ENCODE measurements around the gene ROBO2. TPM values are rescaled to one million over a fixed set of nuclear protein-coding genes. Genes with fewer than 3 reads are reported as not detected.

Gene ROBO2
- total RNA-seq, 1 donor from 2014 or later: 22.7 TPM

GRCh38 chr3:77648214-77648613, 608.3 kb downstream of the ROBO2 start:
- no peak overlapping the region for H3K4me3 Mint-ChIP-seq
- DNase-seq (ENCODE audit: extremely low spot score, unreplicated experiment): no peak
- no peak overlapping the region for H3K27ac Mint-ChIP-seq

GRCh38 chr3:77648664-77649063, 608.8 kb downstream of the ROBO2 start:
- Mint-ChIP-seq H3K27me3 (no peaks in the 10 kb centered on the region), H3K4me1 (ENCODE audit: unreplicated experiment) (peaks cover 13% of the 10 kb centered on the region), H3K27ac (no peak overlapping the region), H3K9me3 (no peaks in the 10 kb centered on the region), H3K36me3 (no peaks in the 10 kb centered on the region), H3K4me3 (no peak overlapping the region)
- DNase-seq (ENCODE audit: extremely low spot score, unreplicated experiment): no peak
- TF ChIP-seq CTCF (conservative IDR thresholded peaks at IDR 0.05): no peak

More at GRCh38 chr3:77648214-77648613, 608.3 kb downstream of the ROBO2 start:
- no peaks in the 10 kb centered on the region for H3K9me3 Mint-ChIP-seq
- no peaks in the 10 kb centered on the region for H3K27me3 Mint-ChIP-seq
- H3K4me1 Mint-ChIP-seq (ENCODE audit: unreplicated experiment): peaks cover 13% of the 10 kb centered on the region
- no peak for TF ChIP-seq CTCF (conservative IDR thresholded peaks at IDR 0.05)
- no peaks in the 10 kb centered on the region for H3K36me3 Mint-ChIP-seq

- no peak for DNase-seq (ENCODE audit: extremely low spot score, unreplicated experiment)
- H3K27ac Mint-ChIP-seq: no peak overlapping the region
- no peaks in the 10 kb centered on the region for H3K36me3 Mint-ChIP-seq
- no peaks in the 10 kb centered on the region for H3K27me3 Mint-ChIP-seq
- no peaks in the 10 kb centered on the region for H3K9me3 Mint-ChIP-seq
- TF ChIP-seq CTCF (conservative IDR thresholded peaks at IDR 0.05): no peak
- H3K4me1 Mint-ChIP-seq (ENCODE audit: unreplicated experiment): peaks cover 13% of the 10 kb centered on the region
- H3K4me3 Mint-ChIP-seq: no peak overlapping the region
These were observed 612.7 kb downstream of the ROBO2 start for GRCh38 chr3:77652624-77653023.

- Mint-ChIP-seq H3K27ac (no peak overlapping the region), H3K36me3 (no peaks in the 10 kb centered on the region)
- TF ChIP-seq CTCF (conservative IDR thresholded peaks at IDR 0.05): no peak
These were observed 615.5 kb downstream of the ROBO2 start for GRCh38 chr3:77655396-77655795.

GRCh38 chr3:77660718-77661117, 620.8 kb downstream of the ROBO2 start:
- no peak overlapping the region for H3K4me3 Mint-ChIP-seq
- no peaks in the 10 kb centered on the region for H3K36me3 Mint-ChIP-seq
- no peaks in the 10 kb centered on the region for H3K4me1 Mint-ChIP-seq (ENCODE audit: unreplicated experiment)
- H3K27me3 Mint-ChIP-seq: no peaks in the 10 kb centered on the region
- peak overlapping the region; percentile 63 for H3K27ac Mint-ChIP-seq
- no peak for DNase-seq (ENCODE audit: extremely low spot score, unreplicated experiment)
- peaks cover 11% of the 10 kb centered on the region for H3K9me3 Mint-ChIP-seq
- no peak for TF ChIP-seq CTCF (conservative IDR thresholded peaks at IDR 0.05)

More at GRCh38 chr3:77655396-77655795, 615.5 kb downstream of the ROBO2 start:
- H3K9me3 Mint-ChIP-seq: peaks cover 6% of the 10 kb centered on the region
- no peak for DNase-seq (ENCODE audit: extremely low spot score, unreplicated experiment)
- H3K27me3 Mint-ChIP-seq: no peaks in the 10 kb centered on the region
- H3K4me1 Mint-ChIP-seq (ENCODE audit: unreplicated experiment): no peaks in the 10 kb centered on the region
- H3K4me3 Mint-ChIP-seq: no peak overlapping the region

GRCh38 chr3:77667901-77668300, 628.0 kb downstream of the ROBO2 start:
- peaks cover 3% of the 10 kb centered on the region for H3K4me1 Mint-ChIP-seq (ENCODE audit: unreplicated experiment)
- no peak for TF ChIP-seq CTCF (conservative IDR thresholded peaks at IDR 0.05)
- H3K27ac Mint-ChIP-seq: no peak overlapping the region
- H3K36me3 Mint-ChIP-seq: no peaks in the 10 kb centered on the region
- H3K9me3 Mint-ChIP-seq: peaks cover 6% of the 10 kb centered on the region
- H3K27me3 Mint-ChIP-seq: no peaks in the 10 kb centered on the region
- no peak for DNase-seq (ENCODE audit: extremely low spot score, unreplicated experiment)
- H3K4me3 Mint-ChIP-seq: no peak overlapping the region

Data from type B pancreatic cell (in vitro differentiated cells).